ENCODE results near the gene SMAD9. TPM values are rescaled to one million over a fixed set of nuclear protein-coding genes. Genes with fewer than 3 reads are reported as not detected.

Gene SMAD9
- total and polyA plus RNA-seq, 2 of the 13 experiments (the other 11 are each of a cell fraction or from before 2014, with no cell fraction given), result 4.2 to 7.7 TPM

DNA sequence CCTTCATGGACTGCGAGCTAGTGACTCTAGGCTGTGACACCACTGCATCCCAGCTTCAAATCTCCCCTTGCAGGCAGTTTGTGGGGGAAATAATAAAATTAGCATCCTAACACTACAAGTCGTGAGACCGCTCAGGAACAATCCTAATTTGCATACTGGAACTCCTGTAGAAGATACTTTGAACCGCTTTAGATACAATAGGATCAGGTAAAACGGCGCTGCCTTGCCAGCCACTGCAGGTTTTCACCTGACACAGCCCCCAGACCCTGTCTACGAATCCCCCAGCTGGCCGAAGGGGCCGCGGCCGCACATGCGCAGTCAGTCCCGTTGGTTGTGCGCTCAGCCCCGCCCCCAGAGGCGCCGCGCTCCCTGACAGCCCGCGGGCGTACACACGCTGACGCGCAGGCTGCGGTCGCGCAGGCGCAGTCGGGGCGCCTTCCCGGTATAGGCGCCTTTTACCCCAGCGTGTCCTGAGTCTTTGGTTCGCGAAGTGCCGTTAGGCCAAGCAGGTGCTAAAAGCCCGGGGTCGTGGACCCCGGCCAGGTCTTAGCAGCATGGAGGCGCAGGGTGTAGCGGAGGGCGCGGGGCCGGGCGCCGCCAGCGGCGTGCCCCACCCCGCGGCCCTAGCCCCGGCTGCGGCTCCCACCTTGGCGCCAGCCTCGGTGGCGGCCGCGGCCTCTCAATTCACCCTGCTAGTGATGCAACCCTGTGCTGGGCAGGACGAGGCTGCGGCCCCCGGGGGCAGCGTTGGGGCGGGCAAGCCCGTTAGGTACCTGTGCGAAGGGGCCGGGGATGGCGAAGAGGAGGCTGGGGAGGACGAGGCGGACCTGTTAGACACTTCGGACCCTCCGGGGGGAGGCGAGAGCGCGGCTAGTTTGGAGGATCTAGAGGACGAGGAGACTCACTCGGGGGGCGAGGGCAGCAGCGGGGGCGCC lies 101.0 kb downstream of the SMAD9 start, which contains the start of gene RFXAP (continued):
- peak; percentile 38; the same call in 1 of the 2 replicates for TF ChIP-seq ZFP91 (CRISPR knock-in tag; IDR thresholded peaks at IDR 0.05; ENCODE audit: borderline replicate concordance)
- peak; percentile 62; the same call in 1 of the 2 replicates for TF ChIP-seq HNRNPL (IDR thresholded peaks at IDR 0.05; ENCODE audit: low read depth, low read length)
- TF ChIP-seq SIX1 (CRISPR knock-in tag; IDR thresholded peaks at IDR 0.05; ENCODE audit: borderline replicate concordance), result no peak
- TF ChIP-seq ZNF431 (CRISPR knock-in tag; IDR thresholded peaks at IDR 0.05; ENCODE audit: borderline replicate concordance, low read depth), result no peak
- TF ChIP-seq, protein P1, sequence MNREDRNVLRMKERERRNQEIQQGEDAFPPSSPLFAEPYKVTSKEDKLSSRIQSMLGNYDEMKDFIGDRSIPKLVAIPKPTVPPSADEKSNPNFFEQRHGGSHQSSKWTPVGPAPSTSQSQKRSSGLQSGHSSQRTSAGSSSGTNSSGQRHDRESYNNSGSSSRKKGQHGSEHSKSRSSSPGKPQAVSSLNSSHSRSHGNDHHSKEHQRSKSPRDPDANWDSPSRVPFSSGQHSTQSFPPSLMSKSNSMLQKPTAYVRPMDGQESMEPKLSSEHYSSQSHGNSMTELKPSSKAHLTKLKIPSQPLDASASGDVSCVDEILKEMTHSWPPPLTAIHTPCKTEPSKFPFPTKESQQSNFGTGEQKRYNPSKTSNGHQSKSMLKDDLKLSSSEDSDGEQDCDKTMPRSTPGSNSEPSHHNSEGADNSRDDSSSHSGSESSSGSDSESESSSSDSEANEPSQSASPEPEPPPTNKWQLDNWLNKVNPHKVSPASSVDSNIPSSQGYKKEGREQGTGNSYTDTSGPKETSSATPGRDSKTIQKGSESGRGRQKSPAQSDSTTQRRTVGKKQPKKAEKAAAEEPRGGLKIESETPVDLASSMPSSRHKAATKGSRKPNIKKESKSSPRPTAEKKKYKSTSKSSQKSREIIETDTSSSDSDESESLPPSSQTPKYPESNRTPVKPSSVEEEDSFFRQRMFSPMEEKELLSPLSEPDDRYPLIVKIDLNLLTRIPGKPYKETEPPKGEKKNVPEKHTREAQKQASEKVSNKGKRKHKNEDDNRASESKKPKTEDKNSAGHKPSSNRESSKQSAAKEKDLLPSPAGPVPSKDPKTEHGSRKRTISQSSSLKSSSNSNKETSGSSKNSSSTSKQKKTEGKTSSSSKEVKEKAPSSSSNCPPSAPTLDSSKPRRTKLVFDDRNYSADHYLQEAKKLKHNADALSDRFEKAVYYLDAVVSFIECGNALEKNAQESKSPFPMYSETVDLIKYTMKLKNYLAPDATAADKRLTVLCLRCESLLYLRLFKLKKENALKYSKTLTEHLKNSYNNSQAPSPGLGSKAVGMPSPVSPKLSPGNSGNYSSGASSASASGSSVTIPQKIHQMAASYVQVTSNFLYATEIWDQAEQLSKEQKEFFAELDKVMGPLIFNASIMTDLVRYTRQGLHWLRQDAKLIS (CRISPR knock-in tag; IDR thresholded peaks at IDR 0.05), result no peak
- TF ChIP-seq ZEB1 (IDR thresholded peaks at IDR 0.05; ENCODE audit: insufficient replicate concordance, low read depth), result no peak
- TF ChIP-seq, protein P2, sequence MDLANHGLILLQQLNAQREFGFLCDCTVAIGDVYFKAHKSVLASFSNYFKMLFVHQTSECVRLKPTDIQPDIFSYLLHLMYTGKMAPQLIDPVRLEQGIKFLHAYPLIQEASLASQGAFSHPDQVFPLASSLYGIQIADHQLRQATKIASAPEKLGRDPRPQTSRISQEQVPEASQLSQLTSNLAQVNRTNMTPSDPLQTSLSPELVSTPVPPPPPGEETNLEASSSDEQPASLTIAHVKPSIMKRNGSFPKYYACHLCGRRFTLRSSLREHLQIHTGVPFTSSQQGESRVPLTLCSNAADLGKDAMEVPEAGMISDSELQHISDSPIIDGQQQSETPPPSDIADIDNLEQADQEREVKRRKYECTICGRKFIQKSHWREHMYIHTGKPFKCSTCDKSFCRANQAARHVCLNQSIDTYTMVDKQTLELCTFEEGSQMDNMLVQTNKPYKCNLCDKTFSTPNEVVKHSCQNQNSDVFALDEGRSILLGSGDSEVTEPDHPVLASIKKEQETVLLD (CRISPR knock-in tag; IDR thresholded peaks at IDR 0.05; ENCODE audit: low read depth), result no peak
- no peak for TF ChIP-seq REXO4 (CRISPR knock-in tag; IDR thresholded peaks at IDR 0.05; ENCODE audit: borderline replicate concordance)
- no peak for TF ChIP-seq ZNF839 (CRISPR knock-in tag; IDR thresholded peaks at IDR 0.05; ENCODE audit: borderline replicate concordance)

Measured in HepG2 (cell line).